Smooth muscle cell of bladder (primary cell): ENCODE measurements around the gene AHCTF1. TPM values are rescaled to one million over a fixed set of nuclear protein-coding genes. Genes with fewer than 3 reads are reported as not detected.

Experiments used
- total RNA-seq: library from RNA; depleted of rRNA; stranded (reverse); fragments of >200 nt; gene quantifications from 2 replicates; pipeline ENCODE4 v1.2.3, GENCODE V29; 2014

The AHCTF1 gene, protein sequence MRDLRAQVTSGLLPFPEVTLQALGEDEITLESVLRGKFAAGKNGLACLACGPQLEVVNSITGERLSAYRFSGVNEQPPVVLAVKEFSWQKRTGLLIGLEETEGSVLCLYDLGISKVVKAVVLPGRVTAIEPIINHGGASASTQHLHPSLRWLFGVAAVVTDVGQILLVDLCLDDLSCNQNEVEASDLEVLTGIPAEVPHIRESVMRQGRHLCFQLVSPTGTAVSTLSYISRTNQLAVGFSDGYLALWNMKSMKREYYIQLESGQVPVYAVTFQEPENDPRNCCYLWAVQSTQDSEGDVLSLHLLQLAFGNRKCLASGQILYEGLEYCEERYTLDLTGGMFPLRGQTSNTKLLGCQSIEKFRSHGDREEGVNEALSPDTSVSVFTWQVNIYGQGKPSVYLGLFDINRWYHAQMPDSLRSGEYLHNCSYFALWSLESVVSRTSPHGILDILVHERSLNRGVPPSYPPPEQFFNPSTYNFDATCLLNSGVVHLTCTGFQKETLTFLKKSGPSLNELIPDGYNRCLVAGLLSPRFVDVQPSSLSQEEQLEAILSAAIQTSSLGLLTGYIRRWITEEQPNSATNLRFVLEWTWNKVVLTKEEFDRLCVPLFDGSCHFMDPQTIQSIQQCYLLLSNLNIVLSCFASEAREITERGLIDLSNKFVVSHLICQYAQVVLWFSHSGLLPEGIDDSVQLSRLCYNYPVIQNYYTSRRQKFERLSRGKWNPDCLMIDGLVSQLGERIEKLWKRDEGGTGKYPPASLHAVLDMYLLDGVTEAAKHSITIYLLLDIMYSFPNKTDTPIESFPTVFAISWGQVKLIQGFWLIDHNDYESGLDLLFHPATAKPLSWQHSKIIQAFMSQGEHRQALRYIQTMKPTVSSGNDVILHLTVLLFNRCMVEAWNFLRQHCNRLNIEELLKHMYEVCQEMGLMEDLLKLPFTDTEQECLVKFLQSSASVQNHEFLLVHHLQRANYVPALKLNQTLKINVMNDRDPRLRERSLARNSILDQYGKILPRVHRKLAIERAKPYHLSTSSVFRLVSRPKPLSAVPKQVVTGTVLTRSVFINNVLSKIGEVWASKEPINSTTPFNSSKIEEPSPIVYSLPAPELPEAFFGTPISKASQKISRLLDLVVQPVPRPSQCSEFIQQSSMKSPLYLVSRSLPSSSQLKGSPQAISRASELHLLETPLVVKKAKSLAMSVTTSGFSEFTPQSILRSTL (N-terminal part only)
- 17.6 and 19.0 TPM in 2 replicates for total RNA-seq

DNA sequence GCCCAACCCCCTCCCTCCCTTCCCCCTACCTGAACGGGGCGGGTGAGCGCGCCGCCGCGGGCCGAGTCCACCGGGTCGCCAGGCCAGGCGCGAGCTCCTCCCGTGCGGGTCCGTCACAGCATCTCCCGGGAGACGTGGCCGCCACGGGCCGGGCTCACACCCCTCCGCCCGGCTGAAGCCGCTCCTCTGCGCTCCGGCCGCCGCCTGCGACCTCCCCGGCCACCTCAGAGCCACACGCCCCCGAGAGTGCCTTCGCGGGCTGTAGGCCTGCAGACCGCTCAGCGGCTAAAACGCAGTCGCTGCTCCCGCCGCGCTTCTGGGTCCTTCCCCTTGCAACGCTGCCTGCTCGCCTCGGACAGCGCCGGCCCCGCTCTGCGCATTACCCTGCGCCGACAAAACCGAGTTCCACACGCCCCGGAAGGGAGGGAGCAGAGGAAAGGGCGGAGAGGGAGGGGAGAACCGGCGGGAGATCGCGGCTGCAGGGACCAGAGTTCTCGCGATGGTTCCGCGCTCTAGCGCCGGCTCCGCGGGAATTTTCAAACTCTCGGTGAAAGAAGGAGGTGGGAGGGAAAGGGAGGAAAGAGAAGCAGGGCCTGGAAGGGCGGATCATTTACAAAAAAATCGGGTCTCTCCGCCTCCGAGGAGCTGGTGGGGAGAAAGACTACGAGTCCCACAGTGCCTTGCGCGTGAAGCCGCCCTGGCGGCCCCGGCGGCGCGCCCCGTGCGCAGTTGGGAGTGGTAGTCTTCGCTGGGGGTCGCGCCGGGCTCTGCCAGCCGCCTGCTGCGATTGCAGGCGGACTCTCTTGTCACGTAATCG lies at the start of gene AHCTF1:
AHCTF1 (minus strand) TSS at position 400 of the 817 bp plus-strand sequence. CDS start 13,578 bp downstream, outside the sequence.

Other genes starting within 250 kb of the AHCTF1 start
- gene SCCPDH, start 207.5 kb downstream of the AHCTF1 start, total RNA-seq: 43.0 and 47.5 TPM in 2 replicates
- 0.65 and 0.71 TPM in 2 replicates for gene ZNF695, start 76.1 kb upstream of the AHCTF1 start, total RNA-seq
- 1.4 and 2.1 TPM in 2 replicates for gene ZNF670, start 146.9 kb upstream of the AHCTF1 start, total RNA-seq
- gene ZNF669, start 172.4 kb upstream of the AHCTF1 start, total RNA-seq: 5.8 and 6.8 TPM in 2 replicates
- 37.1 and 39.8 TPM in 2 replicates for gene ZNF124, start 240.1 kb upstream of the AHCTF1 start, total RNA-seq